Germinal center (tissue), 1 donor: ENCODE data around the gene STX1B.

ENCODE experiments used
- DNase-seq: peaks from one replicate; pipeline ENCODE4 v3.0.0; 2012; ENCODE audit warnings: mixed read lengths, low spot score

The STX1B gene

GRCh38 chr16:30996324-30996984 is 14.0 kb downstream of the STX1B start:
- DNase-seq = no peak

- no peak for DNase-seq
Observed at GRCh38 chr16:30995927-30996323, 14.5 kb downstream of the STX1B start.

- no peak for DNase-seq
Observed at GRCh38 chr16:30992931-30993816, 17.3 kb downstream of the STX1B start.

- DNase-seq = no peak
Observed at GRCh38 chr16:30992276-30992780, 18.1 kb downstream of the STX1B start.

DNA sequence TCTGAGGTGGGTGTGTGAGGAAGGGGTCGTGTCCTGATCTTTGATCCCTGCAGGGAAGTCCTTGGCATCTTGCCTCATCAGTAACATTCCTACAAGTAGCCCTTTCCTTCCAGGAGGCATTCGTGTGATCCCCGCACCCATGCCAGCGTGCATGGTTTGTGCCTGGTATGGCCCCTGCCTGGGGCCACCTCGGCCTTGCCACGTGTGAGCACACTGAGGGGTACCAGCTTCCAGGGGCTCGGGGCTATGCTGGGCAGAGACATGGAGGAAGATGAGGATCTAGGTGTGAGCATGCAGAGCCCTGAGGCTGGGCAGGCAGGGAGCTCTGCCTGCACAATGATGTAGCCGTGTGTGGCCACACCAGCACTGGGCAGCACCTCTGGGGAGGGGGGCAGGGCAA is 19.4 kb downstream of the STX1B start:
- DNase-seq = no peak

DNA sequence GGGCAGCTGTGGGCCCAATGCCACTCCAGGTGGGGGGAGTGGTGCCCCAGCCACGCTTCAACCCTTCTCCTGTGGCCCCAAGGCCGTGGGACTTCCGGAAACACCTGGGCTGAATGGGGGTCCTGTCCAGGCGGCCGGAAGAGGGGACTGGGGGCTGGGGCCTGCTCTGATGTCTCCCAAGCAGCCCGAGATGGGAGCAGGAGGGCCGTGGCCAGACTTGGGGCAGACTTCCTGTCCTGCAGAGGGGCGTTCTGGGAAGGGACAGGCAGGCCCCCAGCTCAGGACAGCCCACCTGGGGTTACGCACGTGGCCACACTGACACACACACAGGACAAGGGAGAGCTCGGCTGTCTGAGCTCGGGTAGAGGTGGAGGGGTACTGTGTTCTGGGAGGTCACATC is 20.3 kb downstream of the STX1B start:
- no peak for DNase-seq

DNA sequence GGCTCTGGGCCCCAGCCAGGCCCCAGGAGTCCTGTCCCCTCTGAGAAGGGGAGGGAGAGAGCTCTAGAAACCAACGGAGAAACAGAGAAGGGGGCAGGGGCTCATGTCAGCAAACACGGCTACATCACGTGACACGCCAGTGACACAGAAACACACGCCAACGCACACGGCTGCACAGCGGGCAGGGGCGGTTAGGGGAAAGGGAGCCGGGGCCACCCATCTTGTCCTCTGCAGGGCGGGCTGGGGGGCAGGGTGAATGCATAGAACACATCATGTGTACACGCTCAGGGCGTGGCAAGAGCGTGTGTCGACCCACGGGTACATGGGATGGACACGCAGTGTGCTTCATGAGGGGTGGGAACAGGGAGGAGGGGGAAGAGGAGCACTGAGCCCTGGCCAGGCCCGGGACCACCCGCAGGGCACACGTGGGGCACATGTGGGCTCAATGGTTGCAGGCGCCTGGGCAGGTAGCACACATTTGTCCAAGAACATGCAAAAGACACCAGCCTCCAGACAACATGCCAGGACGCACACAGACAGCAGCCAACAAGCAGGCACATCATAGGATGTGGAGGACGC is 20.9 kb downstream of the STX1B start:
- DNase-seq = no peak

- no peak for DNase-seq
Observed at GRCh38 chr16:30987581-30988190, 22.8 kb downstream of the STX1B start.

- no peak for DNase-seq
Observed at GRCh38 chr16:30986129-30986991, 24.1 kb downstream of the STX1B start.

DNA sequence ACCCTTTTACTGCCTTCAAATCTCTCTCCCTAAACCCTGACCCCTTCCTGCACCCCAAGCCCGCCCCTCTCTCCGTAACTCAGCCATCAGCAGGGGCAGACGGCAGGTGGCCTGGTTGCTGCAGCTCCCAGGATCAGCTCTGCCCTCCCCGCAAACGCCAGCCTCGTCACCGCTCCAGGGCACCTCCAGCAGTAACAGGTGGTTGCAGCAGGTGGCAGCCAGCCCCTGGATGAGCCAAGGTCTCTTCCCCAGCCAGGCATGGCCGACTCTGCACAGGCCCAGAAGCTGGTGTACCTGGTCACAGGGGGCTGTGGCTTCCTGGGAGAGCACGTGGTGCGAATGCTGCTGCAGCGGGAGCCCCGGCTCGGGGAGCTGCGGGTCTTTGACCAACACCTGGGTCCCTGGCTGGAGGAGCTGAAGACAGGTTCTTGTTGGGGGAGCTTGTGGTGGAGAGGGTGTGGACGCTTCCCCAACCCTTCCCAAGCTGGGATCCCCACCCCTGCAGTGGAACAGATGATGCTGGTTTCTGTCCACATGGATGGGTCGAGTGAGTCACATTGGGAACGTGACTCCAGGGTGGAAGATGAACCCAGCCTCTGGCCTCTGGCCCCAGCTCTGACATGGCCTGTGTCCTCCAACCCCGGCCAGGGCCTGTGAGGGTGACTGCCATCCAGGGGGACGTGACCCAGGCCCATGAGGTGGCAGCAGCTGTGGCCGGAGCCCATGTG is 24.9 kb downstream of the STX1B start:
- DNase-seq = no peak

GRCh38 chr16:30984669-30985400 is 25.6 kb downstream of the STX1B start, which contains the start of gene HSD3B7:
HSD3B7 (plus strand) TSS chr16:30985207; CDS start chr16:30985659, 452 bp downstream.
- DNase-seq = peak; percentile 85

GRCh38 chr16:30983898-30984610 is 26.4 kb downstream of the STX1B start:
- DNase-seq = no peak

GRCh38 chr16:30983289-30983889 is 27.0 kb downstream of the STX1B start:
- no peak for DNase-seq

- DNase-seq = no peak
Observed at GRCh38 chr16:30982548-30983288, 27.7 kb downstream of the STX1B start.

- no peak for DNase-seq
Observed at GRCh38 chr16:30980959-30981358, 29.5 kb downstream of the STX1B start.

- no peak for DNase-seq
Observed at GRCh38 chr16:30980434-30980833, 30.0 kb downstream of the STX1B start.

DNA sequence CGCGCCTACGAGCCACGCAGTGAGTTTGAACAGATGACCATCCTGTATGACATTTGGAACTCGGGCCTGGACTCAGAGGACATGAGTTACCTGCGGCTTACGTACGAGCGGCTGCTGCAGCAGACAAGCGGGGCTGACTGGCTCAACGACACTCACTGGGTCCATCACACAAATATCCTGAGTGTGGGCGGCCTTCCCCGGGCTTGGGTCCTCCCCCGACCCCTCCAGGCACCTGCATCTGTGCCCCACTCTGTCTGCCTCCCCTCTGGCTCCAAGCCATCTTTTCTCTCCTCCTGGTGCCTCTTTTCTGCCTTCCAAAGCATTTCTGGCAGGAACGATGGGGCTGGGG is 30.4 kb downstream of the STX1B start:
- DNase-seq = no peak
